WI38 (cell line): Measurements from ENCODE around the gene SH2D2A.

Experiments
- H3K4me3 ChIP-seq: 2 replicates; pipeline ENCODE4 v1.5.1; 2011; ENCODE audit warnings: low read depth, mild to moderate bottlenecking, control low read depth, low read length
- TF ChIP-seq, protein P1 (sequence below): IDR thresholded peaks from 2 replicates; pipeline ENCODE4 v1.5.1; 2012; ENCODE audit warnings: low read depth, mild to moderate bottlenecking, control low read depth, low read length

Gene SH2D2A

DNA sequence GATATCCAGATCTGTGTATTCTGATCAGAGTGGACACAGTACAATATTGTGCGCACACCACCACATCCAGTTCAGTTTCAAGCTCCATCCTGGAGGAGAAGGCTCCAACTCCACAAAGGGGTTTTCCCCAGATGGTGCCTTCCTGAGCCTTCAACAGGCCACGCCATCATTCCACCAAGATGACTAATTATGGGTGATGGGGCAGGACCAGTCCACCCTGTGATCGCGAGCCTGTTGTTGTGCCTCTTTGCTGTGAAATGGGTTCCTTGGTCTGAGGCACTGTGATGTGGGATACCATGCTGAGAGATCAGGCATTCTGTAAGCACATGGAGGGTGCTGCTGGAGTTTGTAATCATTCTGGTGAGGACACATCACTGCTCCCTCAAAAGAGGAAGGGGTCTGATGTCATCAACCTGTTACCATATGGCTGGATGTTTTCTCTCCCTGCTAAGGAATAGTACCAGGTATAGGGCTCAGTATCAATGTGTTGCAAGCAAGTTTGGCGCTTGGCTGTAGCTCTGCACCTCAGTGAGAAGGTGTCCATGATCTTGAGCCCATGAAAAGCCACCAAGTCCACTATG lies 6.7 kb upstream of the SH2D2A start:
- TF ChIP-seq, protein P1, sequence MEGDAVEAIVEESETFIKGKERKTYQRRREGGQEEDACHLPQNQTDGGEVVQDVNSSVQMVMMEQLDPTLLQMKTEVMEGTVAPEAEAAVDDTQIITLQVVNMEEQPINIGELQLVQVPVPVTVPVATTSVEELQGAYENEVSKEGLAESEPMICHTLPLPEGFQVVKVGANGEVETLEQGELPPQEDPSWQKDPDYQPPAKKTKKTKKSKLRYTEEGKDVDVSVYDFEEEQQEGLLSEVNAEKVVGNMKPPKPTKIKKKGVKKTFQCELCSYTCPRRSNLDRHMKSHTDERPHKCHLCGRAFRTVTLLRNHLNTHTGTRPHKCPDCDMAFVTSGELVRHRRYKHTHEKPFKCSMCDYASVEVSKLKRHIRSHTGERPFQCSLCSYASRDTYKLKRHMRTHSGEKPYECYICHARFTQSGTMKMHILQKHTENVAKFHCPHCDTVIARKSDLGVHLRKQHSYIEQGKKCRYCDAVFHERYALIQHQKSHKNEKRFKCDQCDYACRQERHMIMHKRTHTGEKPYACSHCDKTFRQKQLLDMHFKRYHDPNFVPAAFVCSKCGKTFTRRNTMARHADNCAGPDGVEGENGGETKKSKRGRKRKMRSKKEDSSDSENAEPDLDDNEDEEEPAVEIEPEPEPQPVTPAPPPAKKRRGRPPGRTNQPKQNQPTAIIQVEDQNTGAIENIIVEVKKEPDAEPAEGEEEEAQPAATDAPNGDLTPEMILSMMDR = no peak

DNA sequence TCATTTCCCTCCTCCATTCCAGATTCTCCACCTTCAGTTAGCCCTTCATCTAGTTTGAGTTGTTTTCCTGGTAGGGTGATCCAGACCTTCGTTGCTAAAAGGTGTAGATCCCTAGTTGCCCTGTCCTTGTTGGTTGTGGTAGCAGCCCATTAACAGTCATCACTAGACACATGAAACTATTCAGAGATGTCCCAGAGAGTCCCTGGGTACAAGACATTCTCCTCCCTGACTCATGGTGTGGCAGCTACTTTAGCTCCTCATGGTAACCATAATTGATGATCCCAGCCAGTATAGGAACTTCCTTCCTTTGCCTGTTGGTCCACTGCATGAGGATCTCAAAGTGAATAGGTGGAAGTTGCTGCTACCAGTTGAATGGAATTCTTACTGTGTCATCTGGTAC lies 6.0 kb upstream of the SH2D2A start:
- H3K4me3 ChIP-seq = no peak overlapping the region
- TF ChIP-seq, protein P1 = no peak

More for the DNA sequence above, 6.7 kb upstream of the SH2D2A start:
- no peak overlapping the region for H3K4me3 ChIP-seq

DNA sequence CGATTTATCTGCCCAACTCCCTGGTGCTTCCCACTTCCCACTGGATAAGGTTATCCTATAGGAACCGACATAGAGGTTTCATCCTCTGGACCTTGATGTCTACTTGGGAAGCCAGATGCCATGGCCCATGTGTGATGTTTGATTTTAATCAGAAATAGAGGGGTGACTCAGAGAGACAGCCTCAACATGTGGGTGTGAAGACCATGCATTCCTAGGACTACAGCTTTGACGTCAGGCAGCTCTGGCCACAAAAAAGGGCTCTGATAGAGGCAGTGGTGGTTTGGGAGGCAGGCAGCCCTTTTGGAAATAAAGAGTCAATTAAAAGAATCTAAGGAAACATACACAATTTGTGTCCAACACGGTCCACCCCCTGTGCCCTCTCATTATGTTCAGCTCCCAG lies 5.2 kb upstream of the SH2D2A start:
- TF ChIP-seq, protein P1 = no peak
- no peak overlapping the region for H3K4me3 ChIP-seq

DNA sequence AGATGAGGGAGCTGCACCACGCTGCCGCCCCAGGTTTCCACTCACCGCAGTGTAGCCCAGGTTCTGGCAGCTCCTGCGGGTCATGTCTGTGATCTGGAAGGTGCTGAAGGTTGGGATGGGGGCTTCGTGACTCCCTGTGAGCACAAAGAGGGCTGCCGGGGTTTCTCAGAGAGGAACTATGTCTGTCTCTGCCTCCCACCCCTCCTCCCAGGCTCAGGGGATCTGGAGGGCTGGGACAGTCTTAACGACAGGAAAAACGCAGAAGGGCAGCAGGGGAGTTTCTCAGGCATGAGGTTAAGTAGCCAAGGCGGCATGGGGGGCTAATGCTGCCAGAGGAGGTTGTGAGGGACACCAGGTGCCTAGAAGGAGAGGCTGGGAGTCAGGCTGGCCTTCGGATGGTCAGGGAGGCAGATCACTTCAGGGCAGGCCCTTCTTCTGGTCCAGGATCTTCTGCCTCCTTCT lies 656 bp downstream of the SH2D2A start:
- TF ChIP-seq, protein P1 = no peak
- H3K4me3 ChIP-seq = no peak overlapping the region

DNA sequence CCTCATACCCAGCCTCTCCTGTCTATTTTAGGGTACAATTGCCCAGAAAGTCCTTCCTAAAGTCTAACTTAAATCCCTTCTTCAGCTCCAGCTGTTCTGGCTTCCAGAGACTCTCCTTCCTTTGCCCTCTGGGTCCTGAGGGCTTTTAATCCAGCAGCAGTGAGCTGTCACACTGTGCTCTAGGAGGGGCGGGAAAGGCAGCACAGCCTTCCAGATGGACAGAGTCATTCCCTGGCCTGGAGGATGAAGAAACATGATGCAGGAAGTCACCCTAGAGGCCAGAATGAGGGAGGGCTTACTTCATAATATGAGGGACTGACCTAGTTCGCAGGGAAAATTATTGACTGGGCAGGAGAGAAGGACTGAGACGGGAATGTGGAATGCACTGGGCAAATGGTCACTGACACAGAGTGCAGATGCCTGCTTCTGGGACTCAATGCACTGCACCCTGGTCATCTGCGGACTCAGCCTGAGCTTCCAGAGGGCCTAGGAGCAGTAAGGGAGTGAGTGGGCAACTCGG lies 1.3 kb downstream of the SH2D2A start:
- no peak overlapping the region for H3K4me3 ChIP-seq
- TF ChIP-seq, protein P1 = no peak

DNA sequence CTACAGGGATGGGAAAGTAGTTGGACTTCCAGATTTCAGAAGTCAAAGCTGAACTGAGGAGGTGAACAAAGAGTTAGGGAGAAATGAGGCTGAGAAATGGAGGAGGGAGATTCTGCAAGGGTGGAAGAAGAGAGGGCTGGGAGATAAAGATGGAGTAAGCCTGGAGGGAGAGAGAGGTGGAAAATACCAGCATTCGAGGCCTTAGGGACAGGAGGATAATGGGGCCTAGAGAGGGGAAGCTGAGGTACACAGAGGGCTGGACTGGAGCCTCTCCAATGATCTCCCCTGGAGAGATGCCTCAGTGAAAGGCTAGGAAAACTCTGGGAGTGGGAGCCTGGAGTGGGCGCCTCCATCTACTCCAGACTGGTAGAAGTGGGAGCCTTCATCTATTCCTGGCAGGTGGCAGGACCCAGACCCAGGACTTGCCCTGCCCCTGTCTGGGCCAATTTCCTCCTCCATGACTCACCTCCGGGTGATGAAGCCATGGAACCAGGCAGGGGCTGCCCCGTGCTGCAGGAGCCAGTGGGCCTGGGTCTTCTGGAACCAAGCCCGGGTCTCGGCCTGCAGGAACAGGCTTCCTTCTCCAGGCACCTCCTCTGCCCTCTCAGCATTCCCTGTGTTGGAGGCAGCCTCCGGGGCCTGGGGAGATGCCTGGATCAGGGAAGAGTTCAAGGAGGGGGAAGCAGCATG lies 1.9 kb downstream of the SH2D2A start:
- no peak overlapping the region for H3K4me3 ChIP-seq

More for the DNA sequence above, 1.9 kb downstream of the SH2D2A start:
- TF ChIP-seq, protein P1 = no peak
